ENCODE data around the gene ERC2.

The ERC2 gene

DNA sequence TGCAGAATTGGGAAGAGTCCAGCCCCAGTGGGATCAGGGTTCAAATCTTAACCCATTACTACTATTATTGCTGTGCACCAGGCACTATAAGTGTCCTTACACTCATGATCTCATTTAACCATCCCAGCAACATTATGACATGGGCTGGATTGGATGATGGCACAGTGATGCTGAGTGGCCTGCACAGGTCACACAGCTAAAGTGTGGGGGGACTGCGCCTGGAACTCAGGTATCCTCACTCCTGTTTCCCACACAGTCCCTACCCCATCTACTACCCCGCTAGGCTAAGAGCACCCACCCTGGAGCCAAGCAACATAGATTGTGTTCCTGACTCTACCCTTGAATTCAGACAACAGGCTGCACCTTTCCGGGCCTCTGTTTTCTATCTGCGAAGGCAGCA, 997.2 kb downstream of the ERC2 start:
- DNase-seq (ENCODE audit: low spot score) = no peak

- DNase-seq (ENCODE audit: low spot score) = no peak
These were observed 998.2 kb downstream of the ERC2 start for GRCh38 chr3:55469957-55470526.

DNA sequence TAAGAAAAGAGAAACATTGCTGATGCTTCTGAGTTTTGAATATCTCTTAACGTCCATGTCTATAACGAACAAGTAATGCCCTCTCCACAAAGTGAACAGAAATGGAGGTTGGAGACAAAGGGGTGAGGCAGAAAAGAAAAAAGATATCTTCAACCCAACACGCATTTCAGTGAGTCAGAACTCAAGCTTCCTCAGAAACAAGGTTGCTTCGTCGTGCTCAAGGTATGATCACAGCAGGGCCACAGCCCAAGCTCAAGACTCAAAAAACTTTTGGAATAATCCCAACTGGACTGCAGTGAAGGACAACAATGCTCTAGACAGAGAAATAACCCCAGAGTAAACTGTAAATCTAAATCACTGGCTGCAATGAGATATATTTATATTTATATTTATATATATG, 1000.0 kb downstream of the ERC2 start:
- DNase-seq (ENCODE audit: low spot score) = no peak

DNA sequence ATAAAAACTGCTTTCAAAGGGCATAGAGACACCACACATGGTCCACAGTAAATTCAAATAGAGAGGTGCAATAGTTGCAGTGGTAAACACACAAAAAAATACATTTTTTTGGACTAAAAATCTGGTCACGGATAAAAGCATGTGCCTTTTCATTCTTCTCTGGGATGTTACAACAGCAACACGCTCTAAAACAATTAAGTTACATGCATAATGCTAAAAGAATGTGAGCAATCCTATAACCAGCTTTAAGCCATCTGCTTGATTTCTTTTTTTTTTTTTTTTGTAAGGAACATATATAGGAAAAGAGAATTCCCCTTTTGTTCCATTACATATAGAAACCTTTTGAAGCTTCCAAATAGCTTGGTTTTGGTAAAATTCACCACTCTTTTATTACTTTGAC, 1001.2 kb downstream of the ERC2 start:
- no peak for DNase-seq (ENCODE audit: low spot score)

DNA sequence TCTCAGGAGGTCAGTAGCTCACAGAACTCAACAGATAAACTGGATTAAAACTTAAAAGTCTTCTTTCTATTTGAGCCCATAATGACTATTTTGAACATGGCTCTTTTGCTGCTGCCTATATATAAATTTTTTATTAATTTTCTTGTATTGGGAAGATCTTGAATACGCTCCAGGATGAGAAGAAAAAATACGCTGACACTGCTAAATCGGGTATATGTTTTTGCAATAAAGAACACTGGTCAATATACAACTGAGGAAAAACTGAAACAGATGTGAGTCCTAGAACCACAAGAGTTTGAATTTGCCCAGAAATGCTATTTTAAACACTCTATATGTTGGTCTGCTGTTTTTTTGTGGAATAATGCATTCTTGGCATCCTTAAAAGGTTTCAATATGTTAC, 1001.7 kb downstream of the ERC2 start:
- no peak for DNase-seq (ENCODE audit: low spot score)

GRCh38 chr3:55461896-55462295, 1006.4 kb downstream of the ERC2 start:
- DNase-seq (ENCODE audit: low spot score) = no peak

- DNase-seq (ENCODE audit: low spot score) = no peak
These were observed 1008.4 kb downstream of the ERC2 start for GRCh38 chr3:55459838-55460237.
